GM19452 (cell line): ENCODE data around the gene CETN2.
"Not testable (repeated sequence)": the region's sequence is repeated elsewhere in the genome, so short reads cannot be mapped to it uniquely, and the experiment has no call there.

Experiments used
- ATAC-seq: cut with Tn5 transposase; IDR thresholded peaks from one replicate; pipeline ENCODE4 v1.9.1; 2021; ENCODE audit not compliant: unreplicated experiment

CETN2 gene

GRCh38 chrX:152833378-152833777, 2.8 kb upstream of the CETN2 start:
- no peak for ATAC-seq

GRCh38 chrX:152832520-152832919, 2.0 kb upstream of the CETN2 start:
- no peak for ATAC-seq

- ATAC-seq, result no peak
Observed at GRCh38 chrX:152831391-152831790, 834 bp upstream of the CETN2 start.

- ATAC-seq, result no peak
Observed at GRCh38 chrX:152824841-152825374, 5.6 kb downstream of the CETN2 start.

- no peak for ATAC-seq
Observed at GRCh38 chrX:152823657-152824056, 6.9 kb downstream of the CETN2 start.

- no peak for ATAC-seq
Observed at GRCh38 chrX:152822383-152823086, 8.0 kb downstream of the CETN2 start.

- ATAC-seq, result no peak
Observed at GRCh38 chrX:152821145-152821765, 9.3 kb downstream of the CETN2 start.

GRCh38 chrX:152819732-152820131, 10.8 kb downstream of the CETN2 start:
- ATAC-seq, result no peak

- ATAC-seq, result no peak
Observed at GRCh38 chrX:152819266-152819665, 11.3 kb downstream of the CETN2 start.

GRCh38 chrX:152818356-152818755, 12.2 kb downstream of the CETN2 start:
- no peak for ATAC-seq

- ATAC-seq, result no peak
Observed at GRCh38 chrX:152817078-152817764, 13.3 kb downstream of the CETN2 start.

- ATAC-seq, result no peak
Observed at GRCh38 chrX:152814048-152814447, 16.5 kb downstream of the CETN2 start.

- ATAC-seq, result no peak
Observed at GRCh38 chrX:152813206-152813605, 17.4 kb downstream of the CETN2 start.

GRCh38 chrX:152810403-152810802, 20.2 kb downstream of the CETN2 start:
- ATAC-seq, result no peak

- ATAC-seq, result no peak
Observed at GRCh38 chrX:152806035-152806434, 24.5 kb downstream of the CETN2 start.

GRCh38 chrX:152798945-152799344, 31.6 kb downstream of the CETN2 start:
- ATAC-seq, result no peak

GRCh38 chrX:152787062-152787461, 43.5 kb downstream of the CETN2 start:
- not testable (repeated sequence) for ATAC-seq
